ENCODE data around the gene E2F1. TPM values are rescaled to one million over a fixed set of nuclear protein-coding genes. Genes with fewer than 3 reads are reported as not detected.

Gene E2F1
- total and polyA plus RNA-seq, 2 experiments from 2014 or later, result 12.1 to 42.6 TPM

DNA sequence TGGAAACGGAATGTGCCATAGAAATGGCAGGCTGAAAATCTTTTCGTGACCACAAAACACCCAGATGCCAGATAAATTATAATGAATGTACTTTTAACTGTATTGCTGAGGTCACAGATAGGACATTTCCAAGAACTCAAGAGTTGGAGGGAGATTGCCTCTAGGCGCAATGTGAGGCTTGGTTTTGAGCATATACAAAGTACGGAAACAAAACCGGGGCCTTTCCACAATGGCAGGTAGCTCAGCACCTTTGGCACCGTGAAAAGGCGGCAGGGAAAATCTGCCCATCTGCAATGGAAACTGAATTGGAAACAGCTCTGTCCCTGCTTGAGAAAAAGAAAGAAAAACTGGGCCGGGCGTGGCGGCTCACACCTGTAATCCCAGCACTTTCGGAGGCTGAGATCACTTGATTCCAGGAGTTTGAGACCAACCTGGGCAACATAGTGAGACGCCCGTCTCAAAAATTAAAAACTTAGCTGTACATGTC lies 34.6 kb downstream of the E2F1 start (continued):
- TF ChIP-seq EZH2phosphoT487 (IDR thresholded peaks at IDR 0.05; ENCODE audit: unreplicated experiment), result no peak
- TF ChIP-seq, protein P1, sequence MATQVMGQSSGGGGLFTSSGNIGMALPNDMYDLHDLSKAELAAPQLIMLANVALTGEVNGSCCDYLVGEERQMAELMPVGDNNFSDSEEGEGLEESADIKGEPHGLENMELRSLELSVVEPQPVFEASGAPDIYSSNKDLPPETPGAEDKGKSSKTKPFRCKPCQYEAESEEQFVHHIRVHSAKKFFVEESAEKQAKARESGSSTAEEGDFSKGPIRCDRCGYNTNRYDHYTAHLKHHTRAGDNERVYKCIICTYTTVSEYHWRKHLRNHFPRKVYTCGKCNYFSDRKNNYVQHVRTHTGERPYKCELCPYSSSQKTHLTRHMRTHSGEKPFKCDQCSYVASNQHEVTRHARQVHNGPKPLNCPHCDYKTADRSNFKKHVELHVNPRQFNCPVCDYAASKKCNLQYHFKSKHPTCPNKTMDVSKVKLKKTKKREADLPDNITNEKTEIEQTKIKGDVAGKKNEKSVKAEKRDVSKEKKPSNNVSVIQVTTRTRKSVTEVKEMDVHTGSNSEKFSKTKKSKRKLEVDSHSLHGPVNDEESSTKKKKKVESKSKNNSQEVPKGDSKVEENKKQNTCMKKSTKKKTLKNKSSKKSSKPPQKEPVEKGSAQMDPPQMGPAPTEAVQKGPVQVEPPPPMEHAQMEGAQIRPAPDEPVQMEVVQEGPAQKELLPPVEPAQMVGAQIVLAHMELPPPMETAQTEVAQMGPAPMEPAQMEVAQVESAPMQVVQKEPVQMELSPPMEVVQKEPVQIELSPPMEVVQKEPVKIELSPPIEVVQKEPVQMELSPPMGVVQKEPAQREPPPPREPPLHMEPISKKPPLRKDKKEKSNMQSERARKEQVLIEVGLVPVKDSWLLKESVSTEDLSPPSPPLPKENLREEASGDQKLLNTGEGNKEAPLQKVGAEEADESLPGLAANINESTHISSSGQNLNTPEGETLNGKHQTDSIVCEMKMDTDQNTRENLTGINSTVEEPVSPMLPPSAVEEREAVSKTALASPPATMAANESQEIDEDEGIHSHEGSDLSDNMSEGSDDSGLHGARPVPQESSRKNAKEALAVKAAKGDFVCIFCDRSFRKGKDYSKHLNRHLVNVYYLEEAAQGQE (IDR thresholded peaks at IDR 0.05; ENCODE audit: unreplicated experiment), result no peak
- TF ChIP-seq, protein P2, sequence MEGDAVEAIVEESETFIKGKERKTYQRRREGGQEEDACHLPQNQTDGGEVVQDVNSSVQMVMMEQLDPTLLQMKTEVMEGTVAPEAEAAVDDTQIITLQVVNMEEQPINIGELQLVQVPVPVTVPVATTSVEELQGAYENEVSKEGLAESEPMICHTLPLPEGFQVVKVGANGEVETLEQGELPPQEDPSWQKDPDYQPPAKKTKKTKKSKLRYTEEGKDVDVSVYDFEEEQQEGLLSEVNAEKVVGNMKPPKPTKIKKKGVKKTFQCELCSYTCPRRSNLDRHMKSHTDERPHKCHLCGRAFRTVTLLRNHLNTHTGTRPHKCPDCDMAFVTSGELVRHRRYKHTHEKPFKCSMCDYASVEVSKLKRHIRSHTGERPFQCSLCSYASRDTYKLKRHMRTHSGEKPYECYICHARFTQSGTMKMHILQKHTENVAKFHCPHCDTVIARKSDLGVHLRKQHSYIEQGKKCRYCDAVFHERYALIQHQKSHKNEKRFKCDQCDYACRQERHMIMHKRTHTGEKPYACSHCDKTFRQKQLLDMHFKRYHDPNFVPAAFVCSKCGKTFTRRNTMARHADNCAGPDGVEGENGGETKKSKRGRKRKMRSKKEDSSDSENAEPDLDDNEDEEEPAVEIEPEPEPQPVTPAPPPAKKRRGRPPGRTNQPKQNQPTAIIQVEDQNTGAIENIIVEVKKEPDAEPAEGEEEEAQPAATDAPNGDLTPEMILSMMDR (conservative IDR thresholded peaks at IDR 0.05; ENCODE audit: low read depth in 2 of 2), result no peak

DNA sequence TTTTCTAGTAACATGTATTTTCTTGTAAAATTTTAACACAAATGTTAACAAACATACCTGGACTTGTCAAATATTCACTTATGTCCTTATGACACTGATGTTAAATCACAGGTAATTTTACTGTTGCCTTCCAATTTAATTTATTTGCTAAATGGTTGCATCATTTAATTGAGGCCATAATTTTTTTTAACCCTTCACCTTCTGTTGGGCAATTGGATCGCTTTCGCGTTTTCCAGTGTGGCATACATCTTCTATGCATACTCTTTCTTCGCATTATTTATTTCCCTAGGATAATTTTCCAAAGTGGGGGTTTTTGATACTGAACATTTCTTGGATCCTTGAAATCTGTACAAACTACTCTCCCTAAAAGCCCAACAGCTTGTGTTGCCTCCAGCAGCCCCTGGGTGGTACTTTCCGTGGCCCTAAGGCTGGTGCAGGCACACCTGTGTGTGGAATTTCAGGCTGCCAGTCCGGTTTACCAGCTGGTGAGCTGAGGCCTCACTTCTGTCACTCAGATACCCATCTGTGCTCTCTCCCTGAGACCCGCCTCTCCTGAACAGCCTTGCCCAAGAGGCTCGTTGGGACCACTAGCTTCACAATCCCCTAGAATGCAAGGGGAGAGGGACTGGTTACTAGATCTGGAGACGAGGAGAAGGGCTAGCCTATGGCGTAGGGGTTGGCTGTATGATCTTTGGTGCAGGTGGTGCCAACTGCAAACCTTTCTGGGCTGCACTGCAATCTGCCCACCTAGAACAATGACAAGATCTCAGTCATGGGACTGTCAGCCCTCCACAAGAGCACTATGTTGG lies 35.2 kb downstream of the E2F1 start:
- peaks cover 21% of the 10 kb centered on the region; the same call in 2 of the 3 replicates for H3K4me1 Mint-ChIP-seq
- no peak for TF ChIP-seq STAT1 (IDR thresholded peaks at IDR 0.05; ENCODE audit: unreplicated experiment)
- TF ChIP-seq, protein P3, sequence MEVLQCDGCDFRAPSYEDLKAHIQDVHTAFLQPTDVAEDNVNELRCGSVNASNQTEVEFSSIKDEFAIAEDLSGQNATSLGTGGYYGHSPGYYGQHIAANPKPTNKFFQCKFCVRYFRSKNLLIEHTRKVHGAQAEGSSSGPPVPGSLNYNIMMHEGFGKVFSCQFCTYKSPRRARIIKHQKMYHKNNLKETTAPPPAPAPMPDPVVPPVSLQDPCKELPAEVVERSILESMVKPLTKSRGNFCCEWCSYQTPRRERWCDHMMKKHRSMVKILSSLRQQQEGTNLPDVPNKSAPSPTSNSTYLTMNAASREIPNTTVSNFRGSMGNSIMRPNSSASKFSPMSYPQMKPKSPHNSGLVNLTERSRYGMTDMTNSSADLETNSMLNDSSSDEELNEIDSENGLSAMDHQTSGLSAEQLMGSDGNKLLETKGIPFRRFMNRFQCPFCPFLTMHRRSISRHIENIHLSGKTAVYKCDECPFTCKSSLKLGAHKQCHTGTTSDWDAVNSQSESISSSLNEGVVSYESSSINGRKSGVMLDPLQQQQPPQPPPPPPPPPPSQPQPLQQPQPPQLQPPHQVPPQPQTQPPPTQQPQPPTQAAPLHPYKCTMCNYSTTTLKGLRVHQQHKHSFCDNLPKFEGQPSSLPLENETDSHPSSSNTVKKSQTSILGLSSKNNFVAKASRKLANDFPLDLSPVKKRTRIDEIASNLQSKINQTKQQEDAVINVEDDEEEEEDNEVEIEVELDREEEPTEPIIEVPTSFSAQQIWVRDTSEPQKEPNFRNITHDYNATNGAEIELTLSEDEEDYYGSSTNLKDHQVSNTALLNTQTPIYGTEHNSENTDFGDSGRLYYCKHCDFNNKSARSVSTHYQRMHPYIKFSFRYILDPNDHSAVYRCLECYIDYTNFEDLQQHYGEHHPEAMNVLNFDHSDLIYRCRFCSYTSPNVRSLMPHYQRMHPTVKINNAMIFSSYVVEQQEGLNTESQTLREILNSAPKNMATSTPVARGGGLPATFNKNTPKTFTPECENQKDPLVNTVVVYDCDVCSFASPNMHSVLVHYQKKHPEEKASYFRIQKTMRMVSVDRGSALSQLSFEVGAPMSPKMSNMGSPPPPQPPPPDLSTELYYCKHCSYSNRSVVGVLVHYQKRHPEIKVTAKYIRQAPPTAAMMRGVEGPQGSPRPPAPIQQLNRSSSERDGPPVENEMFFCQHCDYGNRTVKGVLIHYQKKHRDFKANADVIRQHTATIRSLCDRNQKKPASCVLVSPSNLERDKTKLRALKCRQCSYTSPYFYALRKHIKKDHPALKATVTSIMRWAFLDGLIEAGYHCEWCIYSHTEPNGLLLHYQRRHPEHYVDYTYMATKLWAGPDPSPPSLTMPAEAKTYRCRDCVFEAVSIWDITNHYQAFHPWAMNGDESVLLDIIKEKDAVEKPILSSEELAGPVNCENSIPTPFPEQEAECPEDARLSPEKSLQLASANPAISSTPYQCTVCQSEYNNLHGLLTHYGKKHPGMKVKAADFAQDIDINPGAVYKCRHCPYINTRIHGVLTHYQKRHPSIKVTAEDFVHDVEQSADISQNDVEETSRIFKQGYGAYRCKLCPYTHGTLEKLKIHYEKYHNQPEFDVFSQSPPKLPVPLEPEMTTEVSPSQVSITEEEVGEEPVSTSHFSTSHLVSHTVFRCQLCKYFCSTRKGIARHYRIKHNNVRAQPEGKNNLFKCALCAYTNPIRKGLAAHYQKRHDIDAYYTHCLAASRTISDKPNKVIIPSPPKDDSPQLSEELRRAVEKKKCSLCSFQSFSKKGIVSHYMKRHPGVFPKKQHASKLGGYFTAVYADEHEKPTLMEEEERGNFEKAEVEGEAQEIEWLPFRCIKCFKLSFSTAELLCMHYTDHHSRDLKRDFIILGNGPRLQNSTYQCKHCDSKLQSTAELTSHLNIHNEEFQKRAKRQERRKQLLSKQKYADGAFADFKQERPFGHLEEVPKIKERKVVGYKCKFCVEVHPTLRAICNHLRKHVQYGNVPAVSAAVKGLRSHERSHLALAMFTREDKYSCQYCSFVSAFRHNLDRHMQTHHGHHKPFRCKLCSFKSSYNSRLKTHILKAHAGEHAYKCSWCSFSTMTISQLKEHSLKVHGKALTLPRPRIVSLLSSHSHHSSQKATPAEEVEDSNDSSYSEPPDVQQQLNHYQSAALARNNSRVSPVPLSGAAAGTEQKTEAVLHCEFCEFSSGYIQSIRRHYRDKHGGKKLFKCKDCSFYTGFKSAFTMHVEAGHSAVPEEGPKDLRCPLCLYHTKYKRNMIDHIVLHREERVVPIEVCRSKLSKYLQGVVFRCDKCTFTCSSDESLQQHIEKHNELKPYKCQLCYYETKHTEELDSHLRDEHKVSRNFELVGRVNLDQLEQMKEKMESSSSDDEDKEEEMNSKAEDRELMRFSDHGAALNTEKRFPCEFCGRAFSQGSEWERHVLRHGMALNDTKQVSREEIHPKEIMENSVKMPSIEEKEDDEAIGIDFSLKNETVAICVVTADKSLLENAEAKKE (CRISPR knock-in tag; IDR thresholded peaks at IDR 0.05), result no peak
- TF ChIP-seq JUNB (IDR thresholded peaks at IDR 0.05; ENCODE audit: unreplicated experiment), result no peak
- no peak for TF ChIP-seq ZNF331 (CRISPR knock-in tag; IDR thresholded peaks at IDR 0.05; ENCODE audit: low read depth)
- no peak for TF ChIP-seq NANOG (IDR thresholded peaks at IDR 0.05; ENCODE audit: borderline replicate concordance)
- TF ChIP-seq EZH2phosphoT487 (IDR thresholded peaks at IDR 0.05; ENCODE audit: unreplicated experiment), result no peak
- TF ChIP-seq, protein P2 (conservative IDR thresholded peaks at IDR 0.05; ENCODE audit: low read depth in 2 of 2), result no peak
- no peak for TF ChIP-seq POLR2AphosphoS5 (IDR thresholded peaks at IDR 0.05; ENCODE audit: low read depth)

More for the DNA sequence above, 35.2 kb downstream of the E2F1 start:
- H3K9me2 ChIP-seq (ENCODE audit: insufficient read depth), result no peaks in the 10 kb centered on the region
- peaks cover 4% of the 10 kb centered on the region for H3K27me3 Mint-ChIP-seq (ENCODE audit: insufficient read depth, low read depth, poor library complexity)
- no peaks in the 10 kb centered on the region for H3K27me3 ChIP-seq (ENCODE audit: insufficient read depth)
- no peak overlapping the region; the same call in 1 of the 2 replicates for H3K27ac Mint-ChIP-seq
- ATAC-seq (no peak), DNase-seq (ENCODE audit: low spot score) (no peak)
- H3K27ac ChIP-seq (ENCODE audit: low read depth), result no peak overlapping the region
- H3K4me3 ChIP-seq, result no peak overlapping the region
- no peak overlapping the region for H3K4me2 ChIP-seq
- H3K9me3 Mint-ChIP-seq, result no peaks in the 10 kb centered on the region; the same call in 2 of the 3 replicates
- H3K36me3 ChIP-seq (ENCODE audit: insufficient read depth), result no peaks in the 10 kb centered on the region
- H4K20me1 ChIP-seq (replicated peaks; ENCODE audit: insufficient read depth), result no peaks in the 10 kb centered on the region
- no peaks in the 10 kb centered on the region; the same call in 1 of the 2 replicates for H3K4me1 ChIP-seq (ENCODE audit: insufficient read depth)
- no peaks in the 10 kb centered on the region for H3K79me2 ChIP-seq (replicated peaks; ENCODE audit: insufficient read depth)
- H3F3A ChIP-seq (replicated peaks; ENCODE audit: low read depth), result no peaks in the 10 kb centered on the region
- peaks cover 2% of the 10 kb centered on the region; the same call in 1 of the 3 replicates for H3K36me3 Mint-ChIP-seq (ENCODE audit: low read depth)
- no peak overlapping the region for H3K4me3 Mint-ChIP-seq
- H2AFZ ChIP-seq, result no peak overlapping the region
